ENCODE data around the gene ZBTB8OS. TPM values are rescaled to one million over a fixed set of nuclear protein-coding genes. Genes with fewer than 3 reads are reported as not detected.

Gene ZBTB8OS
- total and polyA plus RNA-seq, 2 of the 8 experiments (the other 6 are each of a cell fraction or from before 2014, with no cell fraction given) = 68.0 to 74.2 TPM

DNA sequence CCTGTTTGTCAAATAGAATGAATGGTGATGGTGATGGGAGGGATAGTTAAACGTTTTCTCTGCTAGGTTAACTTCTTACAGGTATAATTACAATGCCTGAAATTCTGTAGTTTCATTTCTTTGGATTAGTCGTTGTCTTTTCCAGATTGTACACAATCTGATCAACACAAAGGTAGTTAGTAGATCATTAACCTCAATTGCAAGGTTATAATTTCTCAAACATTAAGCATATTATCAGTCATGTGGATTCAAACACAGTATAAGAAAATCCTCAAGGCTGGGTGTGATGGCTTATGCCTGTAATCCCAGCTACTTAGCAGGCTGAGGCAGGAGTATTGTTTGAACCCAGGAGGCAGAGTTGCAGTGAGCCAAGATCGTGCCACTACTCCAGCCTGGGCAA lies 31.6 kb upstream of the ZBTB8OS start:
- Histone ChIP-seq H2AFZ (ENCODE audit: low read length) (no peak overlapping the region), H2BK5ac (ENCODE audit: low read depth, low read length) (no peak overlapping the region), H4K20me1 (replicated peaks in 1 of 2; ENCODE audit: control insufficient read depth in 1 of 2, insufficient read depth in 2 of 2, low read length in 2 of 2) (peaks cover 0 to 1% of the 10 kb centered on the region in 2 experiments), H3K4me3 (ENCODE audit: extremely low read depth in 1 of 4, insufficient read depth in 2 of 4, low read depth in 3 of 4, low read length in 4 of 4) (no peak overlapping the region), H4K5ac (ENCODE audit: insufficient read length, low read depth, low read length) (no peak overlapping the region), H4K8ac (ENCODE audit: extremely low read depth, insufficient read depth, low read length) (no peak overlapping the region), H3K79me1 (ENCODE audit: low read depth, low read length) (no peaks in the 10 kb centered on the region), H2BK20ac (ENCODE audit: low read length) (no peak overlapping the region), H2BK12ac (ENCODE audit: low read depth, low read length) (no peak overlapping the region), H3K4me1 (replicated peaks in 1 of 4; ENCODE audit: control insufficient read depth in 3 of 4, insufficient read depth in 4 of 4, low read length in 3 of 4) (no peaks in the 10 kb centered on the region), H4K91ac (replicated peaks; ENCODE audit: insufficient read length, low read length) (no peak overlapping the region), H3K18ac (ENCODE audit: extremely low read depth, low read length) (no peak overlapping the region), H3K23me2 (ENCODE audit: low read depth, low read length) (no peaks in the 10 kb centered on the region), H3K4me2 (ENCODE audit: insufficient read depth in 1 of 2, low read depth in 2 of 2, low read length in 2 of 2) (no peak overlapping the region), H3K14ac (ENCODE audit: insufficient read length) (no peak overlapping the region), H3K9ac (replicated peaks in 1 of 4; ENCODE audit: extremely low read depth in 1 of 4, low read depth in 3 of 4, low read length in 3 of 4) (no peak overlapping the region), H2BK120ac (replicated peaks; ENCODE audit: low read depth, low read length) (no peak overlapping the region), H3K23ac (ENCODE audit: insufficient read length) (no peak overlapping the region), H3K79me2 (ENCODE audit: control insufficient read depth in 1 of 2, insufficient read depth in 2 of 2, low read length in 2 of 2) (no peaks in the 10 kb centered on the region), H3K27ac (ENCODE audit: low read depth, low read length) (no peak overlapping the region), H3K4ac (replicated peaks; ENCODE audit: insufficient read length, low read depth, low read length) (no peak overlapping the region), H2AK5ac (ENCODE audit: low read depth, low read length) (no peak overlapping the region), H3K56ac (replicated peaks; ENCODE audit: insufficient read length, low read depth, low read length) (no peak overlapping the region), H3K9me3 (ENCODE audit: insufficient read depth in 2 of 2, low read depth in 1 of 2, low read length in 1 of 2) (no peaks in the 10 kb centered on the region), H3K27me3 (replicated peaks in 1 of 4; ENCODE audit: control insufficient read depth in 3 of 4, extremely low read depth in 1 of 4, insufficient read depth in 3 of 4, low read length in 3 of 4) (no peaks in the 10 kb centered on the region), H2BK15ac (ENCODE audit: low read length) (no peak overlapping the region), H3K36me3 (ENCODE audit: control insufficient read depth in 2 of 4, insufficient read depth in 4 of 4, low read length in 3 of 4) (peaks cover 23 to 91% (median 58%) of the 10 kb centered on the region in 4 experiments)
- CTCF ChIA-PET (ENCODE audit: partially characterized antibody) = interaction anchor here (0.9 kb wide), 1 partner anchor 19 kb away, joined by 3 read pairs; no protein-coding TSS in a partner anchor
- 96% methylated on average over 3 of the region's 3 CpGs; no CpG with 5 or more reads in 1 of the 2 experiments for WGBS, 2 experiments (ENCODE audit: extremely low coverage in 1 of 2, insufficient coverage in 1 of 2, insufficient read length in 1 of 2, insufficient replicate concordance in 2 of 2, low coverage in 1 of 2, low lambda C conversion rate in 2 of 2, missing lambda C conversion rate in 1 of 2)
- POLR2A ChIA-PET (ENCODE audit: partially characterized antibody) = interaction anchor here (0.6 to 15.0 kb wide), 8 partner anchors 6 to 281 kb away, joined by 3 to 124 read pairs (median 4); no protein-coding TSS in a partner anchor
- peak; percentile 32 for FAIRE-seq
- DNase-seq (ENCODE audit: low read depth in 1 of 2, low spot score in 2 of 2) = no peak
- no peak for TF ChIP-seq HDAC2 (IDR thresholded peaks at IDR 0.05; ENCODE audit: borderline replicate concordance in 1 of 2, low read depth in 2 of 2, low read length in 2 of 2)
- no peak for TF ChIP-seq BACH1 (IDR thresholded peaks at IDR 0.05; ENCODE audit: low read length)
- TF ChIP-seq, protein P1, sequence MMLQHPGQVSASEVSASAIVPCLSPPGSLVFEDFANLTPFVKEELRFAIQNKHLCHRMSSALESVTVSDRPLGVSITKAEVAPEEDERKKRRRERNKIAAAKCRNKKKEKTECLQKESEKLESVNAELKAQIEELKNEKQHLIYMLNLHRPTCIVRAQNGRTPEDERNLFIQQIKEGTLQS (IDR thresholded peaks at IDR 0.05; ENCODE audit: insufficient read depth, low read depth, low read length) = no peak
- TF ChIP-seq NRF1 (IDR thresholded peaks at IDR 0.05; ENCODE audit: low read depth, low read length) = no peak
- no peak for TF ChIP-seq CBX8 (IDR thresholded peaks at IDR 0.05; ENCODE audit: borderline replicate concordance, low read depth, low read length)
- TF ChIP-seq GTF2F1 (IDR thresholded peaks at IDR 0.05; ENCODE audit: borderline replicate concordance, low read depth, low read length) = no peak

Measured in H1 (cell line).